HepG2 (cell line): ENCODE data around the gene ECPAS. TPM values are rescaled to one million over a fixed set of nuclear protein-coding genes. Genes with fewer than 3 reads are reported as not detected.
A peak's percentile ranks its signal among the peaks of the same experiment; 100 is the strongest.

Source experiments
- FOSL1 ChIP-seq: sonication (generic); formaldehyde crosslinking; IDR thresholded peaks from 2 replicates; pipeline ENCODE4 v1.9.0; 2021; ENCODE audit warnings: missing genetic modification reagents, borderline replicate concordance
- GATA4 ChIP-seq: sonication (generic); IDR thresholded peaks from 2 replicates; pipeline ENCODE4 v1.6.1; 2016; ENCODE audit warnings: antibody characterized with exemption, low read depth, borderline replicate concordance
- GATAD2A ChIP-seq: IDR thresholded peaks from 2 replicates; pipeline ENCODE4 v1.6.1; 2016
- MYPOP ChIP-seq: sonication (generic); formaldehyde crosslinking; IDR thresholded peaks from 2 replicates; pipeline ENCODE4 v1.8.1; 2023; ENCODE audit warnings: mild to moderate bottlenecking, moderate library complexity, missing genetic modification reagents
- NONO ChIP-seq, 2 experiments: fragments of 450-650 bp in 1 of 2; sonication (generic) in 1 of 2; formaldehyde crosslinking in 1 of 2; IDR thresholded peaks in 1 of 2; conservative IDR thresholded peaks in 1 of 2; 2 replicates each; pipeline versions ENCODE4 v1.6.1 to v1.8.0; 2017 to 2022; ENCODE audit warnings: mild to moderate bottlenecking in 1 of 2, missing genetic modification reagents in 1 of 2, moderate library complexity in 1 of 2
- NRL ChIP-seq: sonication (generic); formaldehyde crosslinking; IDR thresholded peaks from 2 replicates; pipeline ENCODE4 v1.5.0; 2020; ENCODE audit warnings: missing genetic modification reagents, mild to moderate bottlenecking, moderate library complexity, borderline replicate concordance
- SIN3B ChIP-seq: fragments of 150-350 bp; IDR thresholded peaks from 2 replicates; pipeline ENCODE4 v1.6.1; 2014; ENCODE audit warnings: low read length
- SMYD3 ChIP-seq: sonication (generic); formaldehyde crosslinking; IDR thresholded peaks from 2 replicates; pipeline ENCODE4 v1.8.1; 2023; ENCODE audit warnings: mild to moderate bottlenecking, missing genetic modification reagents
- SPEN ChIP-seq: sonication (generic); formaldehyde crosslinking; IDR thresholded peaks from 2 replicates; pipeline ENCODE4 v1.5.1; 2020; ENCODE audit warnings: low read depth, mild to moderate bottlenecking, missing genetic modification reagents
- STAT5B ChIP-seq: sonication (generic); formaldehyde crosslinking; IDR thresholded peaks from 2 replicates; pipeline ENCODE4 v1.4.0; 2020; ENCODE audit warnings: missing genetic modification reagents
- TBX3 ChIP-seq: fragments of 450-650 bp; IDR thresholded peaks from 2 replicates; pipeline ENCODE4 v1.6.1; 2017; ENCODE audit warnings: antibody characterized with exemption, mild to moderate bottlenecking, inconsistent platforms, borderline replicate concordance
- YY1 ChIP-seq: IDR thresholded peaks from 2 replicates; pipeline ENCODE4 v1.6.1; 2011; ENCODE audit warnings: low read length, low read depth, moderate library complexity, mild to moderate bottlenecking; ENCODE audit not compliant: insufficient read depth, insufficient replicate concordance
- ZNF180 ChIP-seq: sonication (generic); formaldehyde crosslinking; IDR thresholded peaks from 2 replicates; pipeline ENCODE4 v1.4.0; 2020; ENCODE audit warnings: low read depth, missing genetic modification reagents, borderline replicate concordance
- ZNF234 ChIP-seq: sonication (generic); formaldehyde crosslinking; conservative IDR thresholded peaks from 2 replicates; pipeline ENCODE4 v1.5.1; 2020; ENCODE audit warnings: mild to moderate bottlenecking, missing genetic modification reagents
- ZNF354B ChIP-seq: sonication (generic); formaldehyde crosslinking; IDR thresholded peaks from 2 replicates; pipeline ENCODE4 v1.8.0; 2022; ENCODE audit warnings: mild to moderate bottlenecking, missing genetic modification reagents
- ZNF451 ChIP-seq: sonication (generic); formaldehyde crosslinking; IDR thresholded peaks from 2 replicates; pipeline ENCODE4 v1.5.0; 2020; ENCODE audit warnings: mild to moderate bottlenecking, missing genetic modification reagents
- ZNF709 ChIP-seq: sonication (generic); formaldehyde crosslinking; IDR thresholded peaks from 2 replicates; pipeline ENCODE4 v1.5.0; 2020; ENCODE audit warnings: mild to moderate bottlenecking, missing genetic modification reagents
- polyA plus RNA-seq, 8 experiments: library from polyadenylated mRNA; depleted of rRNA in 3 of 8; stranded (reverse) in 7 of 8; unstranded in 1 of 8; fragments of >200 nt; fragmentation: Illumina TruSeq in 4 of 8; extraction: Trizol in 4 of 8; gene quantifications; 2 replicates each; pipeline versions ENCODE4 v1.2.1 to v1.2.3, GENCODE V29; 2011 to 2016; ENCODE audit warnings: low read depth in 4 of 8, missing spikeins in 1 of 8, mixed read lengths in 1 of 8; ENCODE audit not compliant: insufficient read depth in 1 of 8
- total RNA-seq, 5 experiments: library from RNA; depleted of rRNA; stranded (reverse); fragments of >200 nt; fragmentation: Illumina TruSeq; extraction: Trizol; gene quantifications; 2 replicates each; pipeline ENCODE4 v1.2.3, GENCODE V29; 2016; ENCODE audit warnings: low read depth in 1 of 5
- TF ChIP-seq, protein P1 (sequence below), 2 experiments: sonication (generic) in 1 of 2; formaldehyde crosslinking in 1 of 2; IDR thresholded peaks; 2 replicates each; pipeline versions ENCODE4 v1.6.1 to v1.9.0; 2014 to 2022; ENCODE audit warnings: antibody characterized with exemption in 1 of 2, borderline replicate concordance in 1 of 2, inconsistent platforms in 1 of 2, low read depth in 1 of 2, missing genetic modification reagents in 1 of 2
- TF ChIP-seq, protein P2 (sequence below): IDR thresholded peaks from 2 replicates; pipeline ENCODE4 v1.6.1; 2016; ENCODE audit warnings: control low read depth
- TF ChIP-seq, protein P3 (sequence below): sonication (generic); formaldehyde crosslinking; IDR thresholded peaks from 2 replicates; pipeline ENCODE4 v1.4.0; 2020; ENCODE audit warnings: missing genetic modification reagents
- TF ChIP-seq, protein P4 (sequence below): sonication (generic); formaldehyde crosslinking; IDR thresholded peaks from 2 replicates; pipeline ENCODE4 v1.5.1; 2020; ENCODE audit warnings: missing genetic modification reagents, mild to moderate bottlenecking, borderline replicate concordance

ECPAS gene
- total and polyA plus RNA-seq, 2 of the 13 experiments (the other 11 are each of a cell fraction or from before 2014, with no cell fraction given), result 35.3 to 58.0 TPM

DNA sequence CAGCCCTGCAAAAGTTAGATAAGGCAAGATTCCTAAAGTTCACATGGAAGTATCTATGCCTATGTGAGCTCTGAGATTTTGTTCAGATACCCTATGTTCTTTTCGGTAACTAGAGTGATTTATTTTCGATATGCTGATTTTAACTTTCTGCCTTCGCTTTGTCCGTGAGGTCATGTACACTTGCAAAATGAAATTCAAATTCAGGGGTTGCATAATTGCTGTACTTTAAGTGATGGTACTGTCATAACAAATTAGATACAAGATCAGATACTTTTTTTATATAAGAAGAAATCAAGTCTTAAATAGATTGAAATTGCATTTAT is 350 bp upstream of the ECPAS start (continued):
- peak; percentile 6; the same call in 1 of the 2 replicates for TF ChIP-seq MYPOP
- no peak for TF ChIP-seq NONO (IDR thresholded peaks at IDR 0.05)
- TF ChIP-seq NONO (CRISPR knock-in tag; conservative IDR thresholded peaks at IDR 0.05), result no peak
- 0 out of 2 replicates have a peak, but pooled peaks have one; percentile 3 for TF ChIP-seq SMYD3 (CRISPR knock-in tag)
- no peak for TF ChIP-seq STAT5B (CRISPR knock-in tag)
- no peak for TF ChIP-seq ZNF451 (CRISPR knock-in tag)
- TF ChIP-seq ZNF234 (CRISPR knock-in tag), result no peak
- no peak for TF ChIP-seq SIN3B
- TF ChIP-seq FOSL1 (CRISPR knock-in tag), result no peak
- TF ChIP-seq, protein P1, sequence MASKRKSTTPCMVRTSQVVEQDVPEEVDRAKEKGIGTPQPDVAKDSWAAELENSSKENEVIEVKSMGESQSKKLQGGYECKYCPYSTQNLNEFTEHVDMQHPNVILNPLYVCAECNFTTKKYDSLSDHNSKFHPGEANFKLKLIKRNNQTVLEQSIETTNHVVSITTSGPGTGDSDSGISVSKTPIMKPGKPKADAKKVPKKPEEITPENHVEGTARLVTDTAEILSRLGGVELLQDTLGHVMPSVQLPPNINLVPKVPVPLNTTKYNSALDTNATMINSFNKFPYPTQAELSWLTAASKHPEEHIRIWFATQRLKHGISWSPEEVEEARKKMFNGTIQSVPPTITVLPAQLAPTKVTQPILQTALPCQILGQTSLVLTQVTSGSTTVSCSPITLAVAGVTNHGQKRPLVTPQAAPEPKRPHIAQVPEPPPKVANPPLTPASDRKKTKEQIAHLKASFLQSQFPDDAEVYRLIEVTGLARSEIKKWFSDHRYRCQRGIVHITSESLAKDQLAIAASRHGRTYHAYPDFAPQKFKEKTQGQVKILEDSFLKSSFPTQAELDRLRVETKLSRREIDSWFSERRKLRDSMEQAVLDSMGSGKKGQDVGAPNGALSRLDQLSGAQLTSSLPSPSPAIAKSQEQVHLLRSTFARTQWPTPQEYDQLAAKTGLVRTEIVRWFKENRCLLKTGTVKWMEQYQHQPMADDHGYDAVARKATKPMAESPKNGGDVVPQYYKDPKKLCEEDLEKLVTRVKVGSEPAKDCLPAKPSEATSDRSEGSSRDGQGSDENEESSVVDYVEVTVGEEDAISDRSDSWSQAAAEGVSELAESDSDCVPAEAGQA (IDR thresholded peaks at IDR 0.05; ENCODE audit: low read depth), result no peak
- TF ChIP-seq, protein P1 (CRISPR knock-in tag; IDR thresholded peaks at IDR 0.05; ENCODE audit: borderline replicate concordance), result no peak
- TF ChIP-seq GATA4, result no peak
- TF ChIP-seq YY1, result no peak
- TF ChIP-seq, protein P2, sequence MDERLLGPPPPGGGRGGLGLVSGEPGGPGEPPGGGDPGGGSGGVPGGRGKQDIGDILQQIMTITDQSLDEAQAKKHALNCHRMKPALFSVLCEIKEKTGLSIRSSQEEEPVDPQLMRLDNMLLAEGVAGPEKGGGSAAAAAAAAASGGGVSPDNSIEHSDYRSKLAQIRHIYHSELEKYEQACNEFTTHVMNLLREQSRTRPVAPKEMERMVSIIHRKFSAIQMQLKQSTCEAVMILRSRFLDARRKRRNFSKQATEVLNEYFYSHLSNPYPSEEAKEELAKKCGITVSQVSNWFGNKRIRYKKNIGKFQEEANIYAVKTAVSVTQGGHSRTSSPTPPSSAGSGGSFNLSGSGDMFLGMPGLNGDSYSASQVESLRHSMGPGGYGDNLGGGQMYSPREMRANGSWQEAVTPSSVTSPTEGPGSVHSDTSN (CRISPR knock-in tag), result no peak
- no peak for TF ChIP-seq ZNF709 (CRISPR knock-in tag)
- TF ChIP-seq, protein P3, sequence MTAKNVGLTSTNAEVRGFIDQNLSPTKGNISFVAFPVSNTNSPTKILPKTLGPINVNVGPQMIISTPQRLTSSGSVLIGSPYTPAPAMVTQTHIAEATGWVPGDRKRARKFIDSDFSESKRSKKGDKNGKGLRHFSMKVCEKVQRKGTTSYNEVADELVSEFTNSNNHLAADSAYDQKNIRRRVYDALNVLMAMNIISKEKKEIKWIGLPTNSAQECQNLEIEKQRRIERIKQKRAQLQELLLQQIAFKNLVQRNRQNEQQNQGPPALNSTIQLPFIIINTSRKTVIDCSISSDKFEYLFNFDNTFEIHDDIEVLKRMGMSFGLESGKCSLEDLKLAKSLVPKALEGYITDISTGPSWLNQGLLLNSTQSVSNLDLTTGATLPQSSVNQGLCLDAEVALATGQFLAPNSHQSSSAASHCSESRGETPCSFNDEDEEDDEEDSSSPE (CRISPR knock-in tag), result no peak
- TF ChIP-seq TBX3, result no peak
- no peak for TF ChIP-seq SPEN
- TF ChIP-seq, protein P4, sequence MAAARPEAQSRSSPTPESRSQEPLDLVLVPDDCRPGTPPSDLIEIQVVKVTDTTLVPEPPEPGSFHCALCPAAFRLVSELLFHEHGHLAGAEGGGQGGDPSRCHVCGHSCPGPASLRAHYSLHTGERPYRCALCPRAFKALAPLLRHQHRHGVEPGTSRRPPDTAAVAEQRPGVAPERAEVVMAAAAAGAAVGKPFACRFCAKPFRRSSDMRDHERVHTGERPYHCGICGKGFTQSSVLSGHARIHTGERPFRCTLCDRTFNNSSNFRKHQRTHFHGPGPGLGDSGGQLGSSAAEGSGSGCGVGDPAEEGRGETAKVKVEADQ (CRISPR knock-in tag), result no peak
- no peak for TF ChIP-seq NRL (CRISPR knock-in tag)
- no peak for TF ChIP-seq ZNF180 (CRISPR knock-in tag)
- no peak for TF ChIP-seq ZNF354B (CRISPR knock-in tag)
- TF ChIP-seq GATAD2A (CRISPR knock-in tag), result peak; percentile 4; the same call in 1 of the 2 replicates
